Lower lobe of right lung (tissue), 2 donors: ENCODE data around the gene GPR160. TPM values are rescaled to one million over a fixed set of nuclear protein-coding genes. Genes with fewer than 3 reads are reported as not detected.

ENCODE experiments used
- ATAC-seq, 2 donors: fragments of 200-7000 bp; cut with Tn5 transposase; one replicate each; pipeline ENCODE4 v1.9.1; 2020 to 2022; ENCODE audit warnings: mild to moderate bottlenecking in 2 of 2, moderate library complexity in 2 of 2
- DNase-seq: peaks from one replicate; pipeline ENCODE4 v3.0.0-alpha.2; 2020
- H3K27ac ChIP-seq: fragments of 200-600 bp; one replicate; pipeline ENCODE4 v1.8.0; 2022
- H3K27me3 ChIP-seq: fragments of 200-600 bp; one replicate; pipeline ENCODE4 v1.8.0; 2022; ENCODE audit warnings: low read depth
- H3K36me3 ChIP-seq: fragments of 200-600 bp; one replicate; pipeline ENCODE4 v1.8.0; 2022; ENCODE audit warnings: mild to moderate bottlenecking
- H3K4me1 ChIP-seq: fragments of 200-600 bp; one replicate; pipeline ENCODE4 v1.8.0; 2022
- H3K4me3 ChIP-seq: fragments of 200-600 bp; one replicate; pipeline ENCODE4 v1.8.0; 2022; ENCODE audit warnings: mild to moderate bottlenecking
- H3K9me3 ChIP-seq: fragments of 200-600 bp; one replicate; pipeline ENCODE4 v1.8.0; 2022
- intact Hi-C: fragments of 100-400 bp; cut with DNase I; formaldehyde crosslinking; loops from one replicate; pipeline ENCODE4 v1.11.0; 2022
- total RNA-seq: library from RNA; stranded (reverse); fragmentation: NEBNext Ultra II Directional; extraction: Animal tissue kit (Norgen Biotek cat#: 25700); gene quantifications from one replicate; pipeline ENCODE4 v1.2.1, GENCODE V29; 2021
- TF ChIP-seq, protein P1 (sequence below): fragments of 200-600 bp; IDR thresholded peaks from one replicate; pipeline ENCODE4 v1.8.0; 2022; ENCODE audit warnings: antibody characterized with exemption, mild to moderate bottlenecking
- donor health status: DM: no; HTN: yes; CAD: no; lungs with severe emphysema.

Gene GPR160
- total RNA-seq, 1 donor from 2014 or later: 24.4 TPM

DNA sequence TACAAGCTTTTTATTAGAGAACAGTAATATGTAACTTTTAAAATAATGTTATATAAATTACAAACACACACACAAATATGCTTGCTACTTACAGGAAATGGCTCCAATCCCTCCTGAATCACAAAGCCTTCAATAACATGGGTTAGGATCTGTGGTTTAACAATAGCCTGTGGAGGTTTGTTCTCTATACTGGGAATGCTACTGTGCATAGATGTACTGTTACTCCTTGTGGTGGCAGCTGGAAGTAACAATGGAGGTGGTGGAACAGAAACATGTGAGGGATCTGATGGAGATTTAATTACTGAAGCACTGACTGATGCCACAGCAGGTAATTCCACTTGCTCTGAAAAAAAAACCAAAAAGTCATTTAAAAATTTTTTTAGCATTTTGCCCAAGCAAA is 79.3 kb downstream of the GPR160 start:
- intact Hi-C loops: no loop called here
- H3K27me3 ChIP-seq: no peaks in the 10 kb centered on the region
- no peak overlapping the region for H3K4me3 ChIP-seq
- H3K9me3 ChIP-seq: no peaks in the 10 kb centered on the region
- ATAC-seq (no peak), DNase-seq (no peak)
- peaks cover 97% of the 10 kb centered on the region for H3K36me3 ChIP-seq
- TF ChIP-seq, protein P1, sequence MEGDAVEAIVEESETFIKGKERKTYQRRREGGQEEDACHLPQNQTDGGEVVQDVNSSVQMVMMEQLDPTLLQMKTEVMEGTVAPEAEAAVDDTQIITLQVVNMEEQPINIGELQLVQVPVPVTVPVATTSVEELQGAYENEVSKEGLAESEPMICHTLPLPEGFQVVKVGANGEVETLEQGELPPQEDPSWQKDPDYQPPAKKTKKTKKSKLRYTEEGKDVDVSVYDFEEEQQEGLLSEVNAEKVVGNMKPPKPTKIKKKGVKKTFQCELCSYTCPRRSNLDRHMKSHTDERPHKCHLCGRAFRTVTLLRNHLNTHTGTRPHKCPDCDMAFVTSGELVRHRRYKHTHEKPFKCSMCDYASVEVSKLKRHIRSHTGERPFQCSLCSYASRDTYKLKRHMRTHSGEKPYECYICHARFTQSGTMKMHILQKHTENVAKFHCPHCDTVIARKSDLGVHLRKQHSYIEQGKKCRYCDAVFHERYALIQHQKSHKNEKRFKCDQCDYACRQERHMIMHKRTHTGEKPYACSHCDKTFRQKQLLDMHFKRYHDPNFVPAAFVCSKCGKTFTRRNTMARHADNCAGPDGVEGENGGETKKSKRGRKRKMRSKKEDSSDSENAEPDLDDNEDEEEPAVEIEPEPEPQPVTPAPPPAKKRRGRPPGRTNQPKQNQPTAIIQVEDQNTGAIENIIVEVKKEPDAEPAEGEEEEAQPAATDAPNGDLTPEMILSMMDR: no peak
- H3K27ac ChIP-seq: no peak overlapping the region
- H3K4me1 ChIP-seq: no peaks in the 10 kb centered on the region

DNA sequence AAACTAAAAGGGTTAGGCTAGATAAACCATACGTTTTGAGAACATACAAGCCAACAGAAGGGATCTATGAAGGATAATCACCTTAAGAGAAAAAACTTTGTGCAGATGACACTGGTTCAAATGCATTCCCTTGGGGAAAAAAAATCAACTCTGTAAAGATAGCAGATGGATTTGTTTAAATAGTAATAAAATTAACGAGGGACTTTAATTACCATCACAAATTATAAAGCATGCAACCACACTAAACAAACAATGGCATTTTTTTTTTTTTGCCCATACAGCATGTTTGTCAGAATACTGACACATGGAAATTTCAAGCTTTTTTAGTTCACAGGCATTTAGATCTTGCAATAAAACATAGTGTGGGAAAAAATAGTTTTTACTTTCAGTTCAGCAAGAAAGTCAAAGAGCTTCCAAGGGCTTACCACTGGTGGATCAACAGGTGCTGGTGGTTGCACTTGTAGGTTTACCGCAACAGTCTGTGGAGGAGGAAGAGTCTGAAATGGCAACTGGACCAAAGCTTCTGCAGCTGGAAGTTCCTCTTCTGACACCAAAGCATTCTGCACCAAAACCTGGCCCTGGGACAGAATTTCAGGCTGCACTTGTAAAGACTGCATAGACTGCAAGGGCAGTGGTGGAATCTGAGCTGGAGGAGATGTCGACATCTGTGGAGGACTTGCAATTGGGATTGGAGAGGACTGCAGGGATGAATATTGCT is 90.6 kb downstream of the GPR160 start:
- no peak for ATAC-seq
- TF ChIP-seq, protein P1: no peak
- Histone ChIP-seq H3K27ac (no peak overlapping the region), H3K4me1 (peaks cover 7% of the 10 kb centered on the region), H3K9me3 (no peaks in the 10 kb centered on the region), H3K4me3 (no peak overlapping the region), H3K27me3 (no peaks in the 10 kb centered on the region), H3K36me3 (peaks cover 60% of the 10 kb centered on the region)
- intact Hi-C loops: no loop called here
- DNase-seq: no peak

DNA sequence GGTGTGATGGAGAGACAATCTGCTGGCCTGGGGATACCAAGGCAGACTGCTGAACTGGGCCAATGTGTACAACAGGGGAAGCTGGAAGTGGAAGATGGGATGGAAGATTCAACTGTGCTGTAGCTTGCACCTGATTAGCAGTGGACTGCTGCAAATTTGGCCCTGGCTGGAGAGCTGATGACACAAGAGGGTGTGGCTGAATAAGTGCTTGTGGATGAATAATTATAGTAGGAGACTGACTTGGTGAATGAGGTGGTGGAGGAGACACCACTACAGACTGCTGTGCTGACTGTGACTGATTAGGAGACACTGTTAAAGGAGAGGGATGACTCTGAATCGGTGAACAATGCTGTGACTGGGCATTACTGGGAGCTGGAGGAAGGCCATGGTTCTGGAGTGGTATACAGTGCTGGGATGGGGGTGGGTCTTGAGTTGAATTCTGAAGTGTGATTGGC is 91.2 kb downstream of the GPR160 start:
- DNase-seq (no peak), ATAC-seq (peak in 1 of 2 donors; percentile 31)
- H3K4me3 ChIP-seq: no peak overlapping the region
- H3K27me3 ChIP-seq: no peaks in the 10 kb centered on the region
- H3K36me3 ChIP-seq: peaks cover 63% of the 10 kb centered on the region
- peaks cover 7% of the 10 kb centered on the region for H3K4me1 ChIP-seq
- no peak overlapping the region for H3K27ac ChIP-seq
- intact Hi-C loops: no loop called here
- TF ChIP-seq, protein P1: no peak
- no peaks in the 10 kb centered on the region for H3K9me3 ChIP-seq

DNA sequence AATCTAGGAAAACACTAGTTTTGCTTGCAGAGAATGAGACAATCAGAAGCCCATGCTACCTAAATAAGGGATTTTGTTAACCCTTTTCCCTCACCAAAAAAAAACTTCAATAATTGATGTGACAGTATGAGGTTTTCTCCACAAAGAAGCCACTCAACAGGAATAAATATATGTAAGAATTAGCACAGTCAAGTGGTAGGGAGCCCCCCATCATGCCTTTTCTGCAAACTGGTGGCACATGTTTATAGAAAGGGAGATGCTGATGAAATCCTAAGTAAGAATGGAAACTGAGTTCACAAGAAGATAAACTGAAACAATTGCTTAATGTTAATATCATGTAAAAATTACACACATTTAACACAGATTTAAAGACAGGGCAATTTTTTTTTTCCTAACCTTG is 92.7 kb downstream of the GPR160 start:
- ATAC-seq: no peak
- Histone ChIP-seq H3K27ac (no peak overlapping the region), H3K4me3 (no peak overlapping the region), H3K27me3 (no peaks in the 10 kb centered on the region), H3K9me3 (no peaks in the 10 kb centered on the region), H3K36me3 (peaks cover 67% of the 10 kb centered on the region), H3K4me1 (peaks cover 7% of the 10 kb centered on the region)
- TF ChIP-seq, protein P1: no peak
- intact Hi-C loops: no loop called here
- DNase-seq: no peak

DNA sequence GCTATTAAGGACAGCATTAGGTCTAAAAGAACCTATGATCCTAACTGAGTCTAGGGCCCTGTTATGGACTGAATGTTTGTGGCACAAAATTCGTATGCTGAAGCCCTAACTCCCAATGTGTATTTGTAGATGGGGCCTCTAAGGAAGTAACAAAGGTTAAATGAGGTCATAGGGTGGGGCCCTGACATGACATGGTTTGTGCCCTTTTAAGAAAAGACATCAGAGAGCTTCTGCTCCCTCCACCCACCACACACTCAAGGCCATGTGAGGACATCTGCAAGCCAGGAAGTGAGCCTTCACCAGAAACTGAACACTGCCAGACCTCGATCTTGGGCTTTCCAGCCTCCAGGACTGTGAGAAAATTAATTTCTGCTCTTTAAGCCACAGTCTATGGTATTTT is 94.5 kb downstream of the GPR160 start:
- Histone ChIP-seq H3K4me3 (no peak overlapping the region), H3K27me3 (no peaks in the 10 kb centered on the region), H3K27ac (no peak overlapping the region), H3K4me1 (peaks cover 7% of the 10 kb centered on the region), H3K36me3 (peaks cover 66% of the 10 kb centered on the region), H3K9me3 (no peaks in the 10 kb centered on the region)
- intact Hi-C loops: no loop called here
- ATAC-seq (no peak), DNase-seq (no peak)
- TF ChIP-seq, protein P1: no peak

Other genes starting within 250 kb of the GPR160 start
- not detected for gene LRRIQ4, start 225.1 kb upstream of the GPR160 start, total RNA-seq
- gene LRRC34, start 225.1 kb upstream of the GPR160 start, total RNA-seq: 4.8 TPM
- 1.1 TPM for gene LRRC31, start 168.1 kb upstream of the GPR160 start, total RNA-seq
- gene SAMD7, start 126.4 kb upstream of the GPR160 start, total RNA-seq: not detected
- 153 TPM for gene SEC62, start 71.2 kb upstream of the GPR160 start, total RNA-seq
- 89.9 TPM for gene PHC3, start 143.7 kb downstream of the GPR160 start, total RNA-seq
- gene PRKCI, start 184.4 kb downstream of the GPR160 start, total RNA-seq: 45.9 TPM